CD4-positive, alpha-beta T cell treated with Interleukin-15 for 4 hours (primary cell): ENCODE data around the gene ABCD3.

Experiments
- DNase-seq: peaks from one replicate; pipeline ENCODE4 v3.0.0-alpha.2; 2020; ENCODE audit warnings: low spot score

The ABCD3 gene

DNA sequence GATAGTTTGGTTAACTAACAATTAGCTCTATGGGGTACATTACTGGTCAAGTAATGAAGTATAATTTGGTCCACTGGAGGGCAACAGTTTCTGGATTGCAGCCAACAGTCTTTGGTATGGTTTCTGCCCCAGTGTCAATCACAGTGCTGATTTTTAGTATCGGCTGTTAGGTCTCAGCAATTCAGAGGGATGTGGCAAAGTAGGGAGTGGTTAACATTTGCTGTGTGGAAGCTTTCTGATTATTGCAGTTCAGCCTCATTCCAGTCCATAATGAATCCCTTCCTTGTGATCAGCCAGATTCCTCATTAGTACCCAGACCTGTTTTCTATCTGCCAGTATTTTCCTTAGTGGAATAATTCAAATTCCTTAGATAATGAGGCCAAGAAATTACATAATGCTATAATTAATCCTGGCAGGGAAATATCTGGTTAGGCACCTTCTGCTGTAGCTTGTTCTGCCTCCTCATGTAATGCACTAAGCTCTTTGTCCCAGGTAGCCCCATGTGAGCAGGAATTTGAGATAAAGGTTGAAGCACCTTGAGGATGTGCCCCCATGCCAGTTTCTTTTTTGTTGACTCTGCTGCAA lies 109.3 kb downstream of the ABCD3 start:
- DNase-seq, result no peak

DNA sequence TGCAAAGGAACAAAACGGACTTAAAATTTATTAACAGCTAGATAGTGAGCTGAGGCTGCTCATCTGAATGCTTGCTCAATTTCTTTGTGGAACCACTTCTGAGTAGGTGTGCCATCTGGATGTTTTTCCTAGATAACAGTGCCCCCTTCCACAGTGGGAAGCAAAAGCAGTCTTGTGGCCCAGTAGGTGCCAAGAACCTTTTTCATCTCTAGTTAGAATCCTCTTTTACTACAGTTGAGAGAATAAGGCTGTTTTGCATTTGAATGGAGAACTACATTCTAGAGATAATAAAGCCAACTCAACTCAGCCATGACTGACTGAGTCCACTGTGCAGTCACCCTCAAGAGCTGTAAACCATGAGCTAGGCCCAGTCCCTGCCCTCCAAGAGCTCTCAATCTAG lies 110.1 kb downstream of the ABCD3 start:
- no peak for DNase-seq

DNA sequence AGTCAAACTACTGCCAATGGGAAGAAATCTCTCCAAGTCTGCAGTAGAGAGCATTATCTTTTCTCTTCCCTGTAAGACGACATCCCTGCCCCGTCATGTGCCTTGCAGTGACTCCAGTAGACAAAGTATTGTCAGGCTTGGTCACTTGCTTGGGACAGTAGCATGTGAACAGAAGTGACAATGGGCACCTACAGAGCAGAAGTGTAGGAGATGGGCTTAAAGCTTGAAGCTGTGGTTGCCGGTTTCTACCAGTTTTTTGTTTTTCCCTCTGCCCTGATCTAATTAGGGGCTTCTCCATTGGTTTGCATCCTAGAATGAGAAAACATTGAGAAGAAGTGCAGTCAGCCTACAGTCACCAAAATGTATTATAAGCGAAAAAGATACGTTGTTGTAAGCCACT lies 110.6 kb downstream of the ABCD3 start:
- no peak for DNase-seq

DNA sequence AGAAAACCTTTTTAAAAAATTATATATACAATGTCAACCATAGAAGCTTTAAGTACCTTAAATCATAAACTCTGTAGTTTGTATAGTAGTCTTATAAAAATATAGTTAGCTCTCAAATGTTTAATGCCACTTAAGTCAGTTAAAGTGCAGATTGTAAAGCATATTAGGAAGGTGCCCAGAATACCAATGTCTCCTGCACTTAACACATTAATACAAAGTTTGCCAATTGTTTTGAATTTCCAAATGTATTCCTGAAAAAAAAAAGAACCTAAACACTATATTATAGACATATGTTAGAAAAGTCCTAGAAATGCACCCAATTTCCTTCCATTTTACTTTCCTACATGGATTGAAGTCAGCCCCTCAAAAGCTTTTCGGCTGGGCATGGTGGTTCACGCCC lies 111.2 kb downstream of the ABCD3 start:
- no peak for DNase-seq

DNA sequence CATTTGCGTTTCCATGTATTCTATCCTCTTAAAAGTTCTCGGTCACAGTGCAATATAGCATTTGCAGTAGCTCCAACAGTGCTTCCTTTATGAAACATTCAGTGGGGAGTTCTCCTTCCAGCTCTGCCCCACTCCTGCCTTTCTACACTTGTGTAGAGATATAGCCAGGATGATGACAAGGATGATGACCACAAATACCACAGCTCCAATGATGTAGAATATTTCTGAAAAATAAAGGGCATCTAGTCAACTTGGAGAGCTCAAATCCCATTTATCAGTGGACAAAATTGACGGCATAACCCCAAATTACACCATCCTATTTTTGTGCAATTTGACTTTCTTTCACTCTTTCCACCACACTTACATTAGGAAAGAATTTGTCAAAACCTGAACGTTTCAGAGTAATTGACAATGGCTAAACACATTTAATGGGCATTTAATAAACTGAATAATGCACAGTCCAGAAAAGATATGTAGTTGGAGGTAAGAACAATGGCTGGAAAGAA lies 112.2 kb downstream of the ABCD3 start:
- no peak for DNase-seq

DNA sequence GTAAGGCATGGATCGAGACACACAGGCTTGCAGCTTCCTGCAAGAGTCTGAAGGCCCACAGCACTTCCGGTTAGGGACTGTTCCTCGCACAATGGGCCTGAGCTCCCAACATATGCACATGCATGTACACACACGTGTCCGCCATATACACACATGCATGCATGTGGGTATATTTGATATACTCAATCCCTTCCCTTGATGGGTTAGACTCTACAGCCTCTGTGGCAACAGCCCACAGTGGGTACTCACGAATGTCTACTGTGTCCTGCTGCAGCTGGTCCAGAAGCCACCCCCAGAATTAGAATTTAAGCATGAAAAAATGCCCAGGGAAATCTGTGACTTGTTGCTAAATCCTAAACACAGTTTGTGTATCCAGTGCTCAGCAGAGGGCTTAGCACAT lies 113.5 kb downstream of the ABCD3 start:
- no peak for DNase-seq

DNA sequence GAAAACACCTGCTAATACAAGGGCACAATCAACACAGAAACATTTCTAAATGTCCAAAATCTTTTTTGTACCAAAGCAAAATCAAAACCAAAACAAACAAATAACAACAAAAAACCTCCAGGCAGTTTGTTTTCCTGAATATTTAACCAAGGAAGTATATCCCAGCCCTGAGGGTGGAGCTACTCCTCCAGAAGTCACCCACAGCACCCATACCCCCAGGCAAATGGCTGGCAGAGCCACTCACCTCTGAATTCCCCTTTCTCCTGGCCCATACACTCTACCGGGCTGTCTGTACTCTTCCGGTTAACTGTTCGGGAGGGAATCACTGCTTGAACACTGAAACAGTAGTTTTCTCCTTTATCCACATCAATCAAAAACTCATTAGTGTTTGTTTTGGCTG lies 113.9 kb downstream of the ABCD3 start:
- DNase-seq, result no peak

DNA sequence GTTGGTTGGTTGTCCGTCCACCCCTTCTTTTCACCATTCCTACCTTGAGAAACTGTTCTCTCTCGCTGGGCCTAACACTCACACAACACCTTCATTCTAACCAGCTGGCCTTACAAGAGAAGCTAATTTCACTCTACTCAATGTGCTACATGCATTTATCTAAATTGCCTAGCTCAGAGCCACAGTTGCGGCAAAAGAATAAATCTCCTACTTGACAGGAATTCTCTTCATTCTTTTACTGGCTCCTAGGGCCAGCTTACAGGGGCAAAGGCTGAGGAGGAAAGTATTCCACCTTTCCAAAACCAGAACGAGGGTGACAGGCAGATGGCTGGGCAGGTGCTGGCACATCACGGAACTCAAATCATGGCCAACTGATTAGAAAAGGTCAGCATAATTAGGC lies 116.9 kb downstream of the ABCD3 start:
- no peak for DNase-seq

DNA sequence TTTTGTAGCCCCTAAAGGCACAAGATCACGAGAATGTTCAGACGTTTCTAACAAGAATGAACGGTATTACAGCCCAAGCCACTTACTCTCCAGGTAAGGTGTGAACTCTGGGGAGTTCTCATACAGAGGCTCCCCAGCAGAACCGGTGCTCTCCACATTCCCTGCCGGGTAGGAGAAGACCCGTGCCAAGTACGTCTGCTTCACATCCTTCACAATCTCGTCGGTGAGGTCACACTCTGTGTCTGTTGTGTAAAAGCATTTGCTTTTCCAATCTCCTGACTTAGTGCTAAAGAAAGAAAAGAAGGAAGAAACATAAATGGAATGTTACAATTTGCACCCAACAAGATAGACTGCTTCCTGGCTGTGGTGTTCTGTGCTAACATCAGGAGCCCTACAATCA lies 117.7 kb downstream of the ABCD3 start:
- no peak for DNase-seq

DNA sequence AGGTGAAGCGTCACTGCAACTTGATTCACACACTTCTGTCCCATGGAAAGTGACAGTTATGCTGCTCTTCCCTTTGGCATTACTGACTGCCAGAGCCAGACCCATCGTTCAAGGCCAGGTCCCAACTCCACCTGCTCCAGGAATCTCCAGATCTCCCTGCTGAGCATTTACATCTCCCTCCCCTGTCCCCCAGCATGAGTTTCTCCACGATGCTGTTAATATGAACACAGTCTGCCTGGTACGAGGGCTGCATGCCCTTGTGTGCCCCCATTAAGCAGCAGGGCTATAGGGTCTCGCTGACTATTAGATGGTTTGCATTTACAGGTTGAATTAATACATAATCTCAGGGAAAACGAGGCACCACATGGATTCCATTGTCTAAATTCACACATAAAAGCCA lies 119.1 kb downstream of the ABCD3 start:
- no peak for DNase-seq

DNA sequence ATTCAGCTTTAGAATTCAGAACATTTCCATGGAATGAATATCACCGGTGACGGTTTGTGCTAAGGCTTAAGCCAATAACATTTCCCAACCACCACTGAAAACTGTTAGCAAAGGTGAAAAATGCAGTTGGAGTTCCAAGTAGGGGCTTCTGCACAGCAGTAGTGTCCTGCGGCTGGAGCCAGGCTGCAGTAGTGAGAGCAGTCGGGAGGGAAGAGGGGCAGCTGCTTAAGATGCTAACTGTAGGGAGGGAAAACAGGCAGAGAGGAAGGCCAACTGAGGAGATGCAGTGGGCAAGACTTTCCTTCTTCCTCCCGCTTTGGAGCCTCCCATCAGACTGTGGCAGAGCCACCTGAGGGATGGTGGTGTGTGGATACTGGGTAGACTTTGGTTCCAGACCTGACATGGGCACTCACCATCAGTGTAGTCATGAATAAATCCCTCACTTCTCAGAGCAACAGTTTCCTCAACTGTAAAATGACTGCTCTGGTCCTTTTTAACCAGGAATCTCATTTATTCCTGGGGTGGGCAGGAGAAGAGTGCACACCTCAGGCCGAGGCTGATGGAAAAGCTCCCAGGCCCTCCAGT lies 120.1 kb downstream of the ABCD3 start:
- DNase-seq, result no peak

DNA sequence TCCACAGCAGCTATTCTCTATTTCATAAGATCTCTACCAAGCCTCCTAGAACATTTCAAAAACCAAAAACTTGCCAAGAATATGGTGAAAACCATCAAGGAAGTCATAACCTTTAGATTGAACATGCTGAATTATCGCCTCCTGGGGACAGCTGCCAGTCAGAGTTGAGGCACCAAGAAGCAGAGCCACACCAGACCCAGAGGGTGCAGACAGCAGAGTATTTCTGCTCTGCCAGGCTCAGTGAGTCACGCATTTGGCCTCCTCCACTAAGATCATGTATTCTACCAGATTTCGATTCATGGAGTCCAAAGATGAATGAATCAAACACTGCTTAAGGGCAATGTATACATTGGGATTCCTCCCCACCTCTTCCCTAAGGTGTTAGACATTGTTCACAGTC lies 121.3 kb downstream of the ABCD3 start:
- no peak for DNase-seq

DNA sequence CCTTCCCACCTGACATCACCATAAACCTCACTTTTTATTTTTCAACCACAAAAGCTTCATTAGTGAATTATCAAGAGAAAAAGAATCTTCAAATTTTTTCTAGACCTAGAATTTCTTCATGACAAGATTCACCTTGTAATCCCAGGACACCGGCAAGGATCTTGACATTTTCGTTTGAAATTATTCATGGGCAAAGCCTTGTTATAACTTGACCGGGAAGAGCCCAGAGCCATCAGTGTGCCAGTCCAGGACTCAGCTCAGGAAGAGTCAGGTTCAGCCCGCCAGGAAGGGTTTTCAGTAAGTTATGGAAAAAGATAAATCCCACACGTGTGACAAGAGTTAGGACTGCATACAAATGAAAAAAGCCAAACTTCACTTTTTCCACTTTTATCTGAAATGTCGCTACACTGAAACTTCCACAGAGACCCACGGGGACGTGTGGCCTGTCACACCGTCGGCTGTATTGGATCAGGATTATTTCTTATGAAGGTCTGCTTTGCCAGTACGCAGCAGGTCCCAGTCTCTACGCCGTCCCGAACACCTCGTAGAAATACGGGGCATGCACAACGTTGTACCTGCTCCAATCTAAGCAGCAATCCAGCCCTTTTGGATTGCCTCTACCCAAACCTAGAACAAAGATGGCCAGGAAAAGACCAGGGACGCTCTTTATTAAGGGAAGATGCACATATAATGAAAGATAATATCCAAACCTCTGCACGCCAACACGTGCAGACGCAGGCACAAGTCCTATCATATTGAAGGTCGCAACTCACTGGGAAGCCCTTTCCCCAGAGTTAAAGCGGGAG lies 122.5 kb downstream of the ABCD3 start:
- DNase-seq, result no peak

DNA sequence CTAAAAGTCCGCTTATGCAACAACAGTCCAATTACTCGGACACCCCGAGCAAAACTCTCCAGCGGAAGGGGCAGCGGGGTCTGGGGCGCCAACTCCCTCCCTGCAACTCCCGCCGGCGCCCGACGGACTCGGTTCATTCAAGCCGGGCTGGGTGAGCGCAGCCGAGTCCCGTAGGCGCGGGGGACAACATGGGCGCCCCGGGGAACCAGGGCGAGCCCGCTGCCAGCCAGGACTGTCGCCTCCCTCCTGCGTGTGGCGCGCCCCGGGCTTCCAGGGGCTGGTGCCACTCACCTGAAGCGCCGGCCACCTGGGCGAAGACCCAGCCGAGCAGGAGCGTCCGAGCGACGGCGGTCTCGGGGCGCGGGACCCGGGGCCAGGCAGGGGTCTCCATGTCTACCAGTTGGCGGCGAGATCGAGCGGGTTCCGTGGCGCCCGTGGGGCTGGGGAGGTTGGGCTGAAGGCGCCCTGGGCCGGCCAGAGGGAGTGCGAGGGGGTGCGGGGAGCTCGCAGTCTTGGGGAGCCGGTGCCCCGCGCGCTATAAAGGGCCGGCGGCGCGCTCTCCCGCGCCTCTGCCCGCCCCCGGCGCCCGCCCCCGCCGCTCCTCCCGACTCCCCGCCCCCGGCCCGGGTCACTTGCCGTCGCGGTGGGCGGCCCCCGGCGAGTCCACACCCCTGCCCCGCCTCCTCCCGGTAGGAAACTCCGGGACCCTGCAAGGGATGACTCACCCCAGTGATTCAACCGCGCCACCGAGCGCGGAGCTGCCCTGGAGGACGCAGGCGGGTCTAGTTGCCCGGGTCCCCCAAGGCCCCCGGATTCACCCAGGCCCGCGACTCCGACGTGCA lies 123.3 kb downstream of the ABCD3 start, which contains the start of gene F3:
F3 (minus strand) TSS at position 514 of the 842 bp plus-strand sequence; CDS start at position 391, 123 bp downstream.
- DNase-seq, result peak; percentile 46

DNA sequence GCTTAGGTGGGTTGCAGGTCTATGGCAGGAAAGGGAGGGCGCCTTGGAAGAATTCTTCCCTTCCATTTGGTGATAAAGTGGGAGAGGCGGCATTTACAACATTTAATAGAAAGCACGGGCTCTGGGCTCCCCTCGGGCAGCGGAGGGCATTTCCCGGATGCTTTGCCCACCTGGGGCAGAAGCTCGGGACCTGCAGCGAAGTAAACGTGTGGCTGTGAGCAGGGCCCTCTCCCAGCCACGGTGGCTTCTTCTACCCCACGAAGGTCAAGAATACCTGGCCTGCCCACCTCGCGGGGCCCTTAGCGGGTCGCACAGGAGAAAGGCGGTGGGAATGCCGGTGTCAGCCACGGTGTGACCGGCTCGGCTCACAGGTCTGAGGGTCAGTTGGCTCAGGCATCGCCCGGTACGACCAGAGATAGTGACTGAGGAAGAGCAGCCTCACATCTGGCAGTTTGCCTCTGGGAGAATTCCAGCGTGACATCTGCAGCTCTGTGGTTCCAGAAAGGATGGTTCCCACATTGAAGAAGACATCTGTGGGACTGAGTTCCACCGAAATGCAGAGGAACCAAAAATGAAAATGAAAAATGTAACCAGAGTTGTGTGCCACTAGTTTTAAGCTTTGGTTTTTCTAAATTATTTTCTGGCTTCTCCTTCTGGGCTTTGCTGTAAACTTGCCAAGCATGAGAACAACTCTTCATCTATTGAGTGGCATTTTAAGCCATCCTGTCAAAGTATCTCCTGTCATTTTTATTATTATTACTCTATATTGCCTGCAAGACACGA lies 124.1 kb downstream of the ABCD3 start:
- no peak for DNase-seq

DNA sequence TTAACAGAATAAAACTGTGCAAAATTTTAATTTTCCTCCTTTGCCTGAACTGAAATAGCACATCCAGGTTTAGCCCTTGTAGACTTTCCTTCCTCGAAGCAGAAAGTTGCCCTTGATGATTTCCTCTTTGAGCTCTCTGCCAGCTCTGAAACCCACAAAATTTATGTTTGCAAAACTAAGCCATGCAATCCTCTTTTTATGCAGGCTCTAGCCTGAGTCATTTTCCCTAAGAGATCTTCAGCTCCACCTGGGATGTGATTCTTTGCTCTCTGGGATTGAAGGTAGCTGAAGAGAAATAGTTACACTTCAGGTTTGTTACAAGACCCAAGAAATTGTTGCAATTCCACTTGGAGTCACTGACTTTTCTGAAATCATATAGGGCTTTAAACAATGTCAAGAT lies 124.8 kb downstream of the ABCD3 start:
- DNase-seq, result no peak

DNA sequence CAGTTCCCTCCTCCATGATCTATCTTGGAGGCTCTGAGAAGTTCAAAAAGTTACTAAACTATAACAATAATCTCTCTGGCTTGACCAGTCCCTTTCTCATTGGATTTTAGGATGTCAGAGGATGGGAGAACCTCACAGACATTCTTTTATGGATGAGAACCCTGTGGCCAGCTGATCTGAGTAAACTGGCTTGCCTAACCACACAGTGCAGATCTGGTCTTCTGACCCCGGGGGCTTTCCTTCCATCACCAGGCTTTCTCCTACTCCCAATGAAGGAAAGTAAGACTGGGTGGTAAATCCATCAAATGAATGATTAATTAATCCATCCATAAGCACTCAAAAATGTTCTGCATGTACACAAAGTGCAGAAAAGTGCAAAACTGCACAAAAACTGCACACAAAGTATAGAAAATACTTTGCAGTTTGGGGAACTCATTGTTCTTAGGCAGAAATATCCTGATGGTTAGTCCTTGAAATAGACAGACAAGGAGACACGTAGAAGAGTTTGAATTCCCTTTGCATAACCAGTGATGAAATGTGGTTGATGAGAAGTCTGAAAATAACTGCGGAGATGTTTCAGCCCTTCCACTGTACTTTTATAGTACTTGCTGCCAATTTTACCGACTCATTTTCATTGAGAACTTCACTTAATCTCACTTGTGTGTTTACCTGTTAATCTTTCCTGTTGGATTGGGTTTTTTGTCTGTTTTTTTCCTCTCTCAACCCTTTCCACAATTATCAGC lies 125.9 kb downstream of the ABCD3 start:
- DNase-seq, result no peak

DNA sequence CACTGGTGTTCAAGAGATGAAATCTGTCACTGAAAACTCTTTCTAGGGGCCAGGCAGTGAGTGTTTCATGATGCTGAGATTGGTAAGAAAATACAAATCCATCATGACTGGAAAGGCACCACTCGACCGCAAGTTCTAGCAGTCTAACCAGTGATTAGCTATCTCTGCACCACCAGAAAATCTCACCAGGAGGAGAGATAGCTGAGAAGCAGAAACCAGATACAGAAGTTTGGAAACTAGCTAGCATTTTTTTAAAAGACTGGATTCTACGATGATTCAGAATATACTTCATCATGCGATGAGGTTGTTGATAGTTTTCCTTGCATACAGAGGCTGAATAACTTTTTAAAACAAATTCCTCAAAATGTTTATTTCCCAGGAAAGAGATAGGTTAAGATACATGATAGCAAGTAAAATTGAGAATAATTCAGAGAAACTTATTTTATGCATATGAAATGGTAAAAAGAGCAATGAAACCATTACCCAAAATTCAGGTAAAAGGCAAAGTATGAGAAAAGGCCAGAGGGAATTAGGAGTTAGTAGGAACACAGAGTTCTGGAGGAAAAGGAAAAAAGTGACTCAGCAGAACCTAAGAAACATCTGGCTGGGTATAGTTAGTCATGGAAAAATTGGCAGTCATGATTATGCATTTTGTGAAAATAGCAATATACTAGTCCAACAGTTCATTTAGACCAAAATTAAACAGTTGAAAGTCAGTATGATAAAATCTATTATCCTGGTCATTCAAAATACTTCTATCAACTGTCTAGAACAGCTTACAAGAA lies 126.7 kb downstream of the ABCD3 start:
- DNase-seq, result no peak

DNA sequence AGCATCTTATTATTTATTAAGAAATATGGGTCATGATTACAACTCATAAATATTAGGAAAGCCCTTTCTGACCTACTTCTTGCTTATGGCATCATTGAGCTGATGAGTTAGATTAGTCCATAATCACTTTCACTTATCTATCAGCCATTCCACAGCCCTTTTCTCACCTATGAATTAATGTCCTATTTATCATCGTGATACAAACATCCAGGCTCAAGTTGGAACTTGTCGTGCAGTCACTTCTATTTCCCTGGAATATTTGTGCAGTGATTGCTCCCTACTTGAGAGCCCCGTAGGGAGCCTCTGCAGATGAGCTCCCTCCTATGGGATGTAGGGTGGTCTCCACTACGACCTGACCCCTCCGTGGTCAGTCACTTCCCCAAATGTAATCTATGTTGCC lies 131.5 kb downstream of the ABCD3 start:
- DNase-seq, result no peak

DNA sequence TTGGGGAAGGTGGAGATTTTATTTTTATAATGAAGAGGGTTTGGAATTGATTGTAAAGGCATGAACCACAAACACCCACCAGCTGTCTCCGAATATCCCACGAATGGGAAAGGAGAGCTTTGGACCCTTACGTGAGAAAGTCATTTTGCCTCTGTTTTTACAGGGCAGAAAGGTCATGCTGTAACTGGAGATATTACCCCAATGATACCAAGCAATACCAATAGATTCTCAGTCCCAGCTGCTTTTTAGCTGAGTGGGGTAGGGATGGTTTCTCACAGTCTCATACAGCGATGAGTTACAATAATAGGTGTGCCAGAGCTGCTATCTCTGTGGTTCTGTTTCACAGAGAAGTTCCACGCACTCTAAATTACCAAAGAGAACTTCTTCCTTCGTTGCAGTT lies 132.2 kb downstream of the ABCD3 start:
- DNase-seq, result no peak
